Heart left ventricle (tissue), 16 donors: ENCODE data around the gene TMEM30B. TPM values are rescaled to one million over a fixed set of nuclear protein-coding genes. Genes with fewer than 3 reads are reported as not detected.
A peak's percentile ranks its signal among the peaks of the same experiment; 100 is the strongest.

Experiments used
- ATAC-seq, 4 donors: fragments of 200-7000 bp; cut with Tn5 transposase; one replicate each; pipeline ENCODE4 v1.9.1; 2020 to 2022; ENCODE audit warnings: moderate library complexity in 4 of 4, mild to moderate bottlenecking in 3 of 4, moderate number of reproducible peaks in 1 of 4
- DNase-seq, 5 donors: peaks; one replicate each; pipeline ENCODE4 v3.0.0-alpha.2; 2020
- H3K27ac ChIP-seq, 12 donors: fragments of 200-600 bp; sonication (generic) in 4 of 12; one replicate each; pipeline versions ENCODE4 v1.5.0 to v1.8.0; 2016 to 2022; ENCODE audit warnings: mild to moderate bottlenecking in 2 of 12
- H3K27me3 ChIP-seq, 9 donors: fragments of 200-600 bp; sonication (generic) in 2 of 9; one replicate each; pipeline versions ENCODE4 v1.5.1 to v1.8.0; 2016 to 2022; ENCODE audit warnings: mild to moderate bottlenecking in 3 of 9
- H3K36me3 ChIP-seq, 9 donors: fragments of 200-600 bp; sonication (generic) in 2 of 9; one replicate each; pipeline versions ENCODE4 v1.5.0 to v1.8.0; 2018 to 2022; ENCODE audit warnings: mild to moderate bottlenecking in 2 of 9
- H3K4me1 ChIP-seq, 12 donors: fragments of 200-600 bp; sonication (generic) in 4 of 12; one replicate each; pipeline versions ENCODE4 v1.5.0 to v1.8.0; 2016 to 2022; ENCODE audit warnings: mild to moderate bottlenecking in 3 of 12
- H3K4me3 ChIP-seq, 12 donors: fragments of 200-600 bp; sonication (generic) in 4 of 12; one replicate each; pipeline versions ENCODE4 v1.5.0 to v1.8.0; 2017 to 2022; ENCODE audit warnings: mild to moderate bottlenecking in 9 of 12, moderate library complexity in 4 of 12
- H3K9me3 ChIP-seq, 12 donors: fragments of 200-600 bp; sonication (generic) in 4 of 12; one replicate each; pipeline versions ENCODE4 v1.5.0 to v1.8.0; 2016 to 2022; ENCODE audit warnings: mild to moderate bottlenecking in 1 of 12
- CTCF ChIP-seq, 12 donors: fragments of 200-600 bp; sonication (generic) in 4 of 12; IDR thresholded peaks; one replicate each; pipeline versions ENCODE4 v1.5.0 to v1.8.0; 2018 to 2022; ENCODE audit warnings: antibody characterized with exemption in 12 of 12, mild to moderate bottlenecking in 5 of 12
- POLR2A ChIP-seq, 2 donors: fragments of 450-650 bp; IDR thresholded peaks; one replicate each; pipeline ENCODE4 v1.6.1; 2017; ENCODE audit warnings: antibody characterized with exemption in 2 of 2, mild to moderate bottlenecking in 2 of 2, moderate library complexity in 2 of 2
- WGBS, 4 donors: extraction: QIAGEN DNeasy Blood & Tissue Kit in 2 of 4; methylation state at CpG; one replicate each; pipeline versions ENCODE4 v1.1.5 to v1.1.7; 2013 to 2018; 5-methylcytosine and 5-hydroxymethylcytosine counted together
- intact Hi-C, 10 donors: fragments of 100-400 bp; cut with DNase I; formaldehyde crosslinking; loops; one replicate each; pipeline versions ENCODE4 v1.11.1 to v1.14.2; 2022
- polyA plus RNA-seq, 2 donors: library from polyadenylated mRNA; stranded (reverse); fragments of 200-250 nt; gene quantifications; one replicate each; pipeline ENCODE4 v1.2.3, GENCODE V29; 2013
- total RNA-seq, 9 donors: library from RNA; depleted of rRNA in 2 of 9; stranded (reverse); fragments of >200 nt in 2 of 9; fragmentation: NEBNext Ultra II Directional in 3 of 9; extraction: Animal tissue kit (Norgen Biotek cat#: 25700) in 3 of 9; gene quantifications; one replicate each; pipeline versions ENCODE4 v1.1.0 to v1.2.4, GENCODE V29; 2016 to 2023
- donor health status: ischemic (EF 13 %, LVEDD 7.1; RV severe dilation, severe dysfunction).
- donor health status: healthy with polysubstance abuse.
- donor health status: DM: no; HTN: yes; CAD: no.
- donor health status: DM: no; HTN: no; CAD: no.
- donor health status: ischemic (EF 25% LVEDD 6.9; RV normal size, moderate dysfunction).
- donor health status: ischemic (EF 25% LVEDD 5.7; RV mildly dilated, moderate dysfunction).
- donor health status: healthy.
- donor health status: DM: yes; HTN: yes; CAD: no.
- donor health status: ischemic (EF 35%, LVEDD 5.7; RV mildly dilated, moderate dysfunction).
- donor health status: nonischemic (EF 11% LVEDD 7.7; RV severe dilation, severe dysfunction).
- donor health status: DM: yes; HTN: yes; CAD: no.
- donor health status: PGD.
- donor health status: ischemic (EF 29% LVEDD 5.4; RV normal size, mild dysfunction).
- donor health status: nonischemic (EF 23%, LVEDD 6.1; RV moderate dilation, normal function).

The TMEM30B gene
- total and polyA plus RNA-seq, 11 donors: 0.11 to 2.4 (median 0.38) TPM

GRCh38 chr14:61279082-61279481 lies 2.1 kb downstream of the TMEM30B start:
- Histone ChIP-seq H3K27ac (no peak overlapping the region), H3K4me3 (peak overlapping the region in 4 of 12 donors; percentile 60 to 69 (median 66)), H3K9me3 (no peaks in the 10 kb centered on the region), H3K27me3 (peaks cover 4 to 54% (median 20%) of the 10 kb centered on the region in 9 donors), H3K36me3 (no peaks in the 10 kb centered on the region), H3K4me1 (peaks cover 0 to 16% (median 6%) of the 10 kb centered on the region in 12 donors)
- DNase-seq (no peak), ATAC-seq (no peak)
- intact Hi-C loops: no loop called here
- no peak for TF ChIP-seq POLR2A (IDR thresholded peaks at IDR 0.05)
- TF ChIP-seq CTCF (IDR thresholded peaks at IDR 0.05): no peak
- 79 to 88% (median 85%) methylated on average over 5 of the region's 5 CpGs for WGBS, 4 donors

GRCh38 chr14:61277784-61278183 lies 3.4 kb downstream of the TMEM30B start:
- no peak for ATAC-seq
- no peak overlapping the region for H3K27ac ChIP-seq
- H3K4me1 ChIP-seq: peaks cover 0 to 16% (median 6%) of the 10 kb centered on the region in 12 donors
- TF ChIP-seq POLR2A (IDR thresholded peaks at IDR 0.05) (no peak), CTCF (IDR thresholded peaks at IDR 0.05) (no peak)
- 89 to 91% (median 90%) methylated on average over 4 of the region's 4 CpGs for WGBS, 4 donors
- no peak for DNase-seq
- peaks cover 4 to 44% (median 20%) of the 10 kb centered on the region in 9 donors for H3K27me3 ChIP-seq
- no peaks in the 10 kb centered on the region for H3K9me3 ChIP-seq
- H3K4me3 ChIP-seq: no peak overlapping the region
- intact Hi-C loops: no loop called here
- no peaks in the 10 kb centered on the region for H3K36me3 ChIP-seq

- DNase-seq (no peak), ATAC-seq (no peak)
- Histone ChIP-seq H3K27ac (no peak overlapping the region), H3K36me3 (no peaks in the 10 kb centered on the region), H3K9me3 (no peaks in the 10 kb centered on the region), H3K27me3 (peaks cover 4 to 44% (median 20%) of the 10 kb centered on the region in 9 donors), H3K4me1 (peaks cover 0 to 16% (median 6%) of the 10 kb centered on the region in 12 donors), H3K4me3 (no peak overlapping the region)
- intact Hi-C loops: no loop called here
- WGBS, 4 donors: 63 to 76% (median 71%) methylated on average over 1 of the region's 1 CpG
- TF ChIP-seq POLR2A (IDR thresholded peaks at IDR 0.05) (no peak), CTCF (IDR thresholded peaks at IDR 0.05) (no peak)
Measured at GRCh38 chr14:61277232-61277631, 3.9 kb downstream of the TMEM30B start.

- intact Hi-C loops: no loop called here
- Histone ChIP-seq H3K36me3 (no peaks in the 10 kb centered on the region), H3K27me3 (peaks cover 0 to 41% (median 5%) of the 10 kb centered on the region in 9 donors), H3K4me3 (no peak overlapping the region), H3K4me1 (peaks cover 0 to 8% (median 0%) of the 10 kb centered on the region in 12 donors), H3K9me3 (no peaks in the 10 kb centered on the region), H3K27ac (no peak overlapping the region)
- ATAC-seq (peak; percentile 59 to 84 (median 74)), DNase-seq (no peak)
- 85 to 93% (median 91%) methylated on average over 2 of the region's 2 CpGs for WGBS, 4 donors
- TF ChIP-seq CTCF (IDR thresholded peaks at IDR 0.05) (no peak), POLR2A (IDR thresholded peaks at IDR 0.05) (no peak)
Measured at GRCh38 chr14:61271552-61271951, 9.6 kb downstream of the TMEM30B start.
